Gastrocnemius medialis (tissue), 4 donors: ENCODE data around the gene AGK. TPM values are rescaled to one million over a fixed set of nuclear protein-coding genes. Genes with fewer than 3 reads are reported as not detected.

Source experiments
- ATAC-seq, 2 donors: fragments of 150-250 bp; one replicate each; pipeline ENCODE4 v1.9.1; 2016
- DNase-seq, 2 donors: peaks; one replicate each; pipeline ENCODE4 v3.0.0-alpha.2; 2019
- H3K27ac ChIP-seq, 4 donors: fragments of 200-600 bp; sonication (generic); 1 replicate in 1 of 4; 2 replicates in 3 of 4; pipeline ENCODE4 v1.5.1; 2016 to 2018; ENCODE audit warnings: mild to moderate bottlenecking in 2 of 4, moderate library complexity in 1 of 4
- H3K27me3 ChIP-seq, 3 donors: fragments of 200-600 bp; sonication (generic) in 2 of 3; 1 replicate in 1 of 3; 2 replicates in 2 of 3; pipeline versions ENCODE4 v1.5.1 to v1.6.0; 2016 to 2019; ENCODE audit warnings: mild to moderate bottlenecking in 1 of 3, moderate library complexity in 1 of 3
- H3K36me3 ChIP-seq, 2 donors: fragments of 200-600 bp; sonication (generic) in 1 of 2; one replicate each; pipeline ENCODE4 v1.5.1; 2017 to 2018
- H3K4me1 ChIP-seq, 2 donors: fragments of 200-600 bp; sonication (generic) in 1 of 2; one replicate each; pipeline ENCODE4 v1.5.1; 2016 to 2017; ENCODE audit warnings: mild to moderate bottlenecking in 2 of 2
- H3K4me3 ChIP-seq, 4 donors: fragments of 200-600 bp; sonication (generic) in 3 of 4; 1 replicate in 1 of 4; 2 replicates in 3 of 4; pipeline ENCODE4 v1.5.1; 2016 to 2019; ENCODE audit warnings: mild to moderate bottlenecking in 2 of 4
- H3K9me3 ChIP-seq, 3 donors: fragments of 200-600 bp; sonication (generic) in 2 of 3; 1 replicate in 1 of 3; 2 replicates in 2 of 3; pipeline ENCODE4 v1.5.1; 2016 to 2019
- CTCF ChIP-seq, 5 experiments: fragments of 450-650 bp in 3 of 5; fragments of 200-600 bp in 2 of 5; sonication (generic) in 2 of 5; IDR thresholded peaks in 4 of 5; conservative IDR thresholded peaks in 1 of 5; 1 replicate in 4 of 5; 2 replicates in 1 of 5; pipeline ENCODE4 v1.5.1; 2016 to 2019; ENCODE audit warnings: antibody characterized with exemption in 5 of 5, mild to moderate bottlenecking in 3 of 5, moderate library complexity in 3 of 5
- POLR2A ChIP-seq, 2 donors: fragments of 450-650 bp; IDR thresholded peaks; one replicate each; pipeline ENCODE4 v1.6.1; 2017; ENCODE audit warnings: antibody characterized with exemption in 2 of 2, mild to moderate bottlenecking in 2 of 2, moderate library complexity in 2 of 2
- in situ Hi-C, 4 donors: fragments of 200-750 bp; cut with MboI; loops; one replicate each; pipeline versions ENCODE4 v1.15.0 to v1.8.0; 2017; ENCODE audit warnings: low sequenced_read_pairs in 4 of 4
- intact Hi-C: fragments of 100-400 bp; cut with DNase I; formaldehyde crosslinking; loops from one replicate; pipeline ENCODE4 v1.15.1; 2023; ENCODE audit warnings: low total_unique reads
- total RNA-seq, 4 donors: library from RNA; depleted of rRNA; stranded (reverse); fragments of >200 nt; gene quantifications; one replicate each; pipeline versions ENCODE4 v1.1.0 to v1.2.3, GENCODE V29; 2016

AGK gene
- total RNA-seq, 4 donors from 2014 or later: 6.5 to 17.1 (median 11.5) TPM

GRCh38 chr7:141691961-141692360 lies 140.8 kb downstream of the AGK start:
- DNase-seq (no peak), ATAC-seq (no peak)
- no peaks in the 10 kb centered on the region for H3K27me3 ChIP-seq
- intact Hi-C loops: no loop called here
- H3K9me3 ChIP-seq: no peaks in the 10 kb centered on the region
- no peak for TF ChIP-seq CTCF (IDR thresholded peaks at IDR 0.05 in 4 of 5, conservative IDR thresholded peaks at IDR 0.05 in 1 of 5)
- no peak for TF ChIP-seq POLR2A (IDR thresholded peaks at IDR 0.05)
- no peak overlapping the region for H3K4me3 ChIP-seq
- H3K36me3 ChIP-seq: no peaks in the 10 kb centered on the region
- no peak overlapping the region for H3K27ac ChIP-seq
- peaks cover 3 to 10% of the 10 kb centered on the region in 2 donors for H3K4me1 ChIP-seq
- in situ Hi-C loops: no loop called here

- H3K9me3 ChIP-seq: no peaks in the 10 kb centered on the region
- no peak overlapping the region for H3K4me3 ChIP-seq
- peaks cover 0 to 16% of the 10 kb centered on the region in 2 donors for H3K4me1 ChIP-seq
- in situ Hi-C loops (no loop called here), intact Hi-C loops (no loop called here)
- no peak overlapping the region for H3K27ac ChIP-seq
- H3K36me3 ChIP-seq: no peaks in the 10 kb centered on the region
- ATAC-seq (no peak), DNase-seq (no peak)
- H3K27me3 ChIP-seq: no peaks in the 10 kb centered on the region
- no peak for TF ChIP-seq POLR2A (IDR thresholded peaks at IDR 0.05)
- TF ChIP-seq CTCF (IDR thresholded peaks at IDR 0.05 in 4 of 5, conservative IDR thresholded peaks at IDR 0.05 in 1 of 5): no peak
These were observed 141.9 kb downstream of the AGK start for GRCh38 chr7:141693082-141693481.

- in situ Hi-C loops (no loop called here), intact Hi-C loops (no loop called here)
- ATAC-seq: no peak
- TF ChIP-seq CTCF (IDR thresholded peaks at IDR 0.05 in 4 of 5, conservative IDR thresholded peaks at IDR 0.05 in 1 of 5) (no peak), POLR2A (IDR thresholded peaks at IDR 0.05) (no peak)
- Histone ChIP-seq H3K4me1 (peaks cover 7 to 20% of the 10 kb centered on the region in 2 donors), H3K4me3 (no peak overlapping the region), H3K27me3 (no peaks in the 10 kb centered on the region), H3K27ac (no peak overlapping the region), H3K9me3 (no peaks in the 10 kb centered on the region), H3K36me3 (no peaks in the 10 kb centered on the region)
- no peak for DNase-seq
These were observed 144.6 kb downstream of the AGK start for GRCh38 chr7:141695803-141696289.

- no peak for DNase-seq
- intact Hi-C loops (no loop called here), in situ Hi-C loops (no loop called here)
- TF ChIP-seq POLR2A (IDR thresholded peaks at IDR 0.05) (no peak), CTCF (IDR thresholded peaks at IDR 0.05 in 4 of 5, conservative IDR thresholded peaks at IDR 0.05 in 1 of 5) (no peak)
- Histone ChIP-seq H3K9me3 (no peaks in the 10 kb centered on the region), H3K4me1 (peaks cover 10 to 17% of the 10 kb centered on the region in 2 donors), H3K36me3 (no peaks in the 10 kb centered on the region), H3K4me3 (no peak overlapping the region), H3K27ac (no peak overlapping the region), H3K27me3 (no peaks in the 10 kb centered on the region)
- no peak for ATAC-seq
These were observed 145.1 kb downstream of the AGK start for GRCh38 chr7:141696348-141696747.
